Fibroblast of pulmonary artery (primary cell): Measurements from ENCODE around the gene PGLYRP4.

ENCODE experiments used
- DNase-seq: peaks from one replicate; pipeline ENCODE4 v3.0.0-alpha.2; 2010; ENCODE audit warnings: low read depth
- H3K4me3 ChIP-seq: replicated peaks from 2 replicates; pipeline ENCODE4 v1.5.1; 2011; ENCODE audit warnings: low read depth, mild to moderate bottlenecking, control low read depth, low read length, moderate library complexity
- TF ChIP-seq, protein P1 (sequence below): IDR thresholded peaks from 2 replicates; pipeline ENCODE4 v1.5.1; 2011; ENCODE audit warnings: mild to moderate bottlenecking, control low read depth, low read length, inconsistent platforms; ENCODE audit errors: missing control alignments

PGLYRP4 gene

DNA sequence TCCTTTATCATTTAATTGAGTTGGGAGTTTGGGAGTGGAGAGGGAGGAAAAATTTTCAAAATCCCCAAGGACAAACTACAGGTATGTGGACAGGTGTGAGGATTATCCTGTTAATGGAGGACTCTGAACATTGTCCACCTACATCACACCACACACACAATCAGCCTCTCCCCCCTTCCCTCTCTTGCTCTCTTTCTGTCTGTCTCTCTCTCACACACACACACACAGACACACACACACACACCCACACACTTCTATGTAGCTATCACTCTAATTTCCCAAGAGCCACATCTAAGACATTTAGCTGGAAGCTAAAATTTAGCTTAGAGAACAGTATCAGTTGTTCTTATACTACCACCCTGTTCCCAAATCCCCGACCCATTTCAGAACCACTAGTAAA, 40.8 kb upstream of the PGLYRP4 start:
- TF ChIP-seq, protein P1, sequence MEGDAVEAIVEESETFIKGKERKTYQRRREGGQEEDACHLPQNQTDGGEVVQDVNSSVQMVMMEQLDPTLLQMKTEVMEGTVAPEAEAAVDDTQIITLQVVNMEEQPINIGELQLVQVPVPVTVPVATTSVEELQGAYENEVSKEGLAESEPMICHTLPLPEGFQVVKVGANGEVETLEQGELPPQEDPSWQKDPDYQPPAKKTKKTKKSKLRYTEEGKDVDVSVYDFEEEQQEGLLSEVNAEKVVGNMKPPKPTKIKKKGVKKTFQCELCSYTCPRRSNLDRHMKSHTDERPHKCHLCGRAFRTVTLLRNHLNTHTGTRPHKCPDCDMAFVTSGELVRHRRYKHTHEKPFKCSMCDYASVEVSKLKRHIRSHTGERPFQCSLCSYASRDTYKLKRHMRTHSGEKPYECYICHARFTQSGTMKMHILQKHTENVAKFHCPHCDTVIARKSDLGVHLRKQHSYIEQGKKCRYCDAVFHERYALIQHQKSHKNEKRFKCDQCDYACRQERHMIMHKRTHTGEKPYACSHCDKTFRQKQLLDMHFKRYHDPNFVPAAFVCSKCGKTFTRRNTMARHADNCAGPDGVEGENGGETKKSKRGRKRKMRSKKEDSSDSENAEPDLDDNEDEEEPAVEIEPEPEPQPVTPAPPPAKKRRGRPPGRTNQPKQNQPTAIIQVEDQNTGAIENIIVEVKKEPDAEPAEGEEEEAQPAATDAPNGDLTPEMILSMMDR = no peak
- no peak overlapping the region for H3K4me3 ChIP-seq
- no peak for DNase-seq

DNA sequence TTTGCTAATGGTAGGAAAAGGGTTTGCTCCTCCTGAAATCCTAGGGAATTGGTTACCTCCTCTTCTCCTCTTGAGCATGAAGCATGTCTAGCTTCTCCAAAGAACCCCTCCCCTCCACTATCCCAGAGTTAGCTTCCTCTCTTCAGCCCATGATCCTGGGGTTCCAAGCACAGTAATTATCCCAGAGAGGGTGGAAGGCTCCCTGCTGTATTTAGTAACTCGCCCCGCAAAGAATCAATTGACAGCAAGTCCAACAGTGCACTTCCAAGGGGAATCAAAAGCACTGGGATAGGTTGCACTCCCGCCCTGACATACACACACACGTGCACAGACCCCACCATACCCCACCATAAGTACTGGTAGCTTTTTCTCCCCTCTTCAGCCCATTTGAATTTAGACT, 39.1 kb upstream of the PGLYRP4 start:
- H3K4me3 ChIP-seq = no peak overlapping the region
- DNase-seq = no peak
- TF ChIP-seq, protein P1 = no peak

DNA sequence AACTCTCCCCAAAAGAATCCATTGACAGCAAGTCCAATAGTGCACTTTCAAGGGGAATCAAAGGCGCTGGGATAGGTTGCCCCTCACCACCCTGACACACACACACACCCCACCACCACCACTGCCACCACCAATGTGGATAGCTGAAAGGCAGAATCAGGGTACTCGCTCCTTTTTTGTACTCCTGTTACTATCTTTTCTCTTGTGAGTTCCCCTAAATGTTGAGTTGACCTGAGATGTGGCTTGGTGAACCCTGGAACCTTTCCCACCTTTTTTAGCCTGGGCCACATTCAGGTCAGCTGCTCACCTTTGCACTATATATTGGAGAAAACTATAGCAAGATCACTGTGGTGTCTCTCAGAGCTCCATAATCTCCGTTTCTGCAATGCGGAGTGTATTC, 38.4 kb upstream of the PGLYRP4 start:
- TF ChIP-seq, protein P1 = no peak
- no peak for DNase-seq
- no peak overlapping the region for H3K4me3 ChIP-seq

DNA sequence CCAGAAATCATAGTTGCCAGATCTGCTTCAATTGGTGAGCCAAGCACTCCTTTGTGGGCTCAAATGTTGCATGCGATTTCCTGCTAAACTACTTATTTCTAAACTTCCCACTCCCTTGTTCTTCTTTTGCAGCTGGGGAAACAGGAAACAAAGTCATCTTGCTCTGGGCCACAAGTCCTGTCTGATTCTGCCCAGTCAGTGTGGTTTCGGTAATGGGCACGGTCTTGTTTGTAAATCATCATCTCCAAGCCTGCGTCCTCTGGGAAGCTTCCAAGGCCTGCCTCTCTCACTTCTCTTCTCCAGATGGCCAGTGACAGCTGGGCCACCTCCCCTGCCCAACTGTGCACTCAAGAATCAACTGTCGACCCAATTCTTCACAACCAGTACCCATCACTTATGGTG, 37.9 kb upstream of the PGLYRP4 start:
- DNase-seq = no peak
- TF ChIP-seq, protein P1 = no peak
- no peak overlapping the region for H3K4me3 ChIP-seq

DNA sequence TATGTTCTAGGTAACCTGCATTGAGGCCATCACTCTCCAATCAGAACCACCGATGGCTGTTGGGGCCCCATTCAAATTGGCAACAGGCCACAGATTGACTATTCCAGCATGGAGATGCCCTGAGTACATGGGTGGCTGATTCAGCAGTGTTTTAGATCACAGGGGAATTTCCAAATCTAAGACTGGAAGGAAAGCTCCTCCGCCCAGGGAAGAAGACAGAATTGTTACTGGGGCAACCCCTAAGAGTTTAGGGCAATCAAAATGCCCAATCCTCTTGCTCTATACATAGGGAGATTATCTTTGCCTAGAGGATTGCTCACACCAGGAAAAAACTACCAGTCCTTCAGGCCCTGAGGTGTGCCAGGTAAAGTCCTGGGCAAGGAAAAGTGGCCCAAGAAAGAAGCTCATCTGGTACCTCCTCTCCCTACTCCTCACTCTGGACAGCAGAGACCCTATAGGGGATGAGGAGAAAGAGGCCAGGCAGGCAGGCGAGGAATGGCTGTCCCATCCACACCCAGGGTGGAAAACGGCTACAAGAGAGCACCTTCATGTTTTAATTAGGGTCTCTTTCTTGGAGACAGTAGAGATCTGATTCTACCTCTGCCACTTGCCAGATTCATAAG, 36.4 kb upstream of the PGLYRP4 start:
- TF ChIP-seq, protein P1 = no peak
- H3K4me3 ChIP-seq = no peak overlapping the region
- DNase-seq = no peak

DNA sequence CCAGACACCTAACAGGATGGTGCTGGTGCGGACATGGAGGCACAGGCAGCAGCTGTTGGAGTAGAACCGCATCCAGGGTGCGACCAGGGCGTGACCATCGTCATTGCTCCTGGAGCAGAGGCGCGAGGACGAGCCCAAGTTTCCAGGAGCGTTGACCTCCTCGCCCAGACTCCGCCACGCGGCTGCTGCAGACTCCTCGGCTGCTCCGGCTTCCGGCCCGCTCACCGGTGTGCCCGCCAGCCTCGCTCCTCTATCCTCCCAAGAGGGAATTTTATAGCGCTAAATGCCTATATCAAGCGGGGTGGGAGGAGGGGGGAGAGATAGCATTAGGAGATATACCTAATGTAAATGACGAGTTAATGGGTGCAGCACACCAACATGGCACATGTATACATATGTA, 32.1 kb upstream of the PGLYRP4 start:
- no peak overlapping the region for H3K4me3 ChIP-seq
- no peak for DNase-seq
- TF ChIP-seq, protein P1 = no peak

DNA sequence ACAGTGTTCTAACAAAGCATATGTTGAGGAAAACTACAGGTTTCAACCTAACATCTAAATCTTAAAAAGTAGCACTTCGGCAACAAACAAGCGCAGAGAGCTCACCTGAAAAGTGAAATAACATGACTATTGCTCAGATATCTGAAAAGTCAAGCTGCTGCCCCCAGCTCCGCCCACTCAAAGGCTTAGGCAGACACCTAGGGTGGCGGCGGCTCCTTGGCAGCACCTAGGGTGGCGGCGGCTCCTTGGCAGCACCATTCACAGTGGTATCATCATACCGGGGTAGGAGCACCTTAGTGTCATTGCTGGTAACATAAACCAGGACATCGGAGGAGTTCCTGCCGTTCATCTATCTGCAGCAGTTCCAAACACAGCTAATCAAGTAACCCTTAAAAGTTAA, 30.9 kb upstream of the PGLYRP4 start:
- DNase-seq = no peak
- TF ChIP-seq, protein P1 = no peak
- no peak overlapping the region for H3K4me3 ChIP-seq
